SU-DHL-6 (cell line): Measurements from ENCODE around the gene CDH16.
"Not testable (repeated sequence)": the region's sequence is repeated elsewhere in the genome, so short reads cannot be mapped to it uniquely, and the experiment has no call there.

ENCODE experiments used
- H2AFZ ChIP-seq: fragments of 200-600 bp; sonication (generic); 2 replicates; pipeline ENCODE4 v1.6.1; 2014; ENCODE audit warnings: low read depth, mild to moderate bottlenecking, moderate library complexity, mixed read lengths, antibody characterized with exemption, low read length; ENCODE audit not compliant: severe bottlenecking
- H3F3A ChIP-seq: fragments of 200-600 bp; shearing (Covaris generic); 2 replicates; pipeline ENCODE4 v1.6.0; 2016; ENCODE audit warnings: antibody characterized with exemption, mild to moderate bottlenecking; ENCODE audit not compliant: insufficient read depth
- H3K27ac ChIP-seq: fragments of 200-600 bp; sonication (generic); 2 replicates; pipeline ENCODE4 v1.5.1; 2016; ENCODE audit warnings: low read depth, mild to moderate bottlenecking, low read length, moderate library complexity, mixed read lengths
- H3K27me3 ChIP-seq: fragments of 200-600 bp; sonication (generic), shearing (Covaris generic); 2 replicates; pipeline ENCODE4 v1.6.0; 2014; ENCODE audit warnings: mild to moderate bottlenecking, low read length
- H3K36me3 ChIP-seq: fragments of 200-600 bp; sonication (generic); 2 replicates; pipeline ENCODE4 v1.6.1; 2014; ENCODE audit warnings: mild to moderate bottlenecking, low read length, mixed read lengths
- H3K4me2 ChIP-seq: fragments of 300-600, 200-600 bp; shearing (Covaris generic), sonication (generic); 2 replicates; pipeline ENCODE4 v1.6.0; 2014; ENCODE audit warnings: low read length, low read depth, mild to moderate bottlenecking; ENCODE audit not compliant: poor library complexity, severe bottlenecking
- H3K4me3 ChIP-seq: fragments of 200-600 bp; sonication (generic); 2 replicates; pipeline ENCODE4 v1.5.1; 2014; ENCODE audit warnings: antibody characterized with exemption, low read length, mild to moderate bottlenecking, mixed read lengths; ENCODE audit not compliant: insufficient read depth, poor library complexity, severe bottlenecking
- H3K79me2 ChIP-seq: fragments of 200-600 bp; sonication (generic); 2 replicates; pipeline ENCODE4 v1.6.1; 2014; ENCODE audit warnings: mild to moderate bottlenecking, low read length, moderate library complexity; ENCODE audit not compliant: insufficient read depth
- H3K9ac ChIP-seq: fragments of 200-600 bp; sonication (generic); 2 replicates; pipeline ENCODE4 v1.7.0; 2014; ENCODE audit warnings: mild to moderate bottlenecking, low read length
- H3K9me2 ChIP-seq: fragments of 200-600 bp; sonication (generic); replicated peaks from 2 replicates; pipeline ENCODE4 v1.6.1; 2014; ENCODE audit warnings: low read length; ENCODE audit not compliant: insufficient read depth
- H3K9me3 ChIP-seq: fragments of 200-600 bp; sonication (generic); 2 replicates; pipeline ENCODE4 v1.6.1; 2014; ENCODE audit warnings: low read length, mixed read lengths; ENCODE audit not compliant: insufficient read depth
- H4K20me1 ChIP-seq: fragments of 200-600 bp; sonication (generic); 2 replicates; pipeline ENCODE4 v1.6.1; 2014; ENCODE audit warnings: low read depth, mild to moderate bottlenecking, antibody characterized with exemption, low read length, moderate library complexity, mixed read lengths
- CTCF ChIP-seq: fragments of 200-600 bp; sonication (generic); IDR thresholded peaks from one replicate; pipeline ENCODE4 v1.5.1; 2017; ENCODE audit warnings: antibody characterized with exemption, mild to moderate bottlenecking, low read length, moderate library complexity; ENCODE audit not compliant: insufficient read depth, poor library complexity, severe bottlenecking
- EZH2phosphoT487 ChIP-seq: fragments of 200-600 bp; sonication (generic), shearing (Covaris generic); conservative IDR thresholded peaks from 2 replicates; pipeline ENCODE4 v1.6.1; 2018; ENCODE audit warnings: mild to moderate bottlenecking, antibody characterized with exemption, low read length, moderate library complexity, mixed read lengths

Gene CDH16

GRCh38 chr16:66898933-66899309 is 19.8 kb downstream of the CDH16 start:
- Histone ChIP-seq H3K27ac (no peak overlapping the region), H3K36me3 (no peaks in the 10 kb centered on the region), H3K4me2 (no peak overlapping the region), H3K9ac (no peak overlapping the region), H3K27me3 (no peaks in the 10 kb centered on the region), H4K20me1 (no peaks in the 10 kb centered on the region), H3F3A (no peaks in the 10 kb centered on the region), H3K9me3 (no peaks in the 10 kb centered on the region), H3K79me2 (no peaks in the 10 kb centered on the region), H2AFZ (no peak overlapping the region), H3K9me2 (no peaks in the 10 kb centered on the region), H3K4me3 (no peak overlapping the region)
- TF ChIP-seq CTCF: no peak
- TF ChIP-seq EZH2phosphoT487: no peak

GRCh38 chr16:66898207-66898606 is 20.5 kb downstream of the CDH16 start:
- no peaks in the 10 kb centered on the region for H3K36me3 ChIP-seq

GRCh38 chr16:66896682-66897081 is 22.0 kb downstream of the CDH16 start:
- not testable (repeated sequence) for H3K4me2 ChIP-seq, H3K27ac ChIP-seq, H3K9me3 ChIP-seq, H2AFZ ChIP-seq, H3K9me2 ChIP-seq, H3K27me3 ChIP-seq, H4K20me1 ChIP-seq, H3F3A ChIP-seq, H3K36me3 ChIP-seq, H3K79me2 ChIP-seq, H3K4me3 ChIP-seq, H3K9ac ChIP-seq

More at GRCh38 chr16:66898207-66898606, 20.5 kb downstream of the CDH16 start:
- TF ChIP-seq EZH2phosphoT487: no peak
- no peak for TF ChIP-seq CTCF
- Histone ChIP-seq H3F3A (no peaks in the 10 kb centered on the region), H3K9me3 (no peaks in the 10 kb centered on the region), H3K4me2 (no peak overlapping the region), H4K20me1 (no peaks in the 10 kb centered on the region), H3K27ac (no peak overlapping the region), H3K79me2 (no peaks in the 10 kb centered on the region), H3K27me3 (no peaks in the 10 kb centered on the region), H3K9ac (no peak overlapping the region), H2AFZ (no peak overlapping the region), H3K4me3 (no peak overlapping the region), H3K9me2 (no peaks in the 10 kb centered on the region)

- Histone ChIP-seq H3K9ac (no peak overlapping the region), H3K27me3 (no peaks in the 10 kb centered on the region), H3F3A (no peaks in the 10 kb centered on the region), H3K9me3 (no peaks in the 10 kb centered on the region), H3K36me3 (no peaks in the 10 kb centered on the region), H4K20me1 (no peaks in the 10 kb centered on the region), H2AFZ (no peak overlapping the region), H3K79me2 (no peaks in the 10 kb centered on the region), H3K27ac (no peak overlapping the region), H3K9me2 (no peaks in the 10 kb centered on the region), H3K4me3 (no peak overlapping the region), H3K4me2 (no peak overlapping the region)
- TF ChIP-seq EZH2phosphoT487 (no peak), CTCF (no peak)
Observed at GRCh38 chr16:66895999-66896398, 22.7 kb downstream of the CDH16 start.
